Measurements from ENCODE around the gene USP9Y.

Gene USP9Y

GRCh38 chrY:12808046-12808445 is 107.0 kb downstream of the USP9Y start:
- no peak for DNase-seq

DNA sequence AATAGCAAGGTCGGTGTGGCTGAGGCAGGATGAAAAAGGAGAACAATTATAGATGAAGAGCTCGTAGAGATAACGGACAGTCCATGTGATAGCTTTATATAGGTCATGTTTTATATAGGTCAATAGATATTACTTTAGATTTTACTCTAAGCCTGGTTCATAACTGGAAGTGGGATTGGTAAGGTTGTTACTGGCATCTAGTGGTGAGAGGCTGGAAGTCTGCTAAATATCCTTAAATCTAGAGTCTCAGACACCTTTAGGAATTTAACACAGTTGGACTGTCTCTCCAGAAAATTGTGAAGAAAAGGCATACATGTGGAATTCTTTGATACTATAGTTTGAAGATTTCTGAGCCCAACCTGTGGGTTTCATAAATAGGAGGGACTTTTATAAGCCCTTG is 108.0 kb downstream of the USP9Y start:
- DNase-seq: no peak

DNA sequence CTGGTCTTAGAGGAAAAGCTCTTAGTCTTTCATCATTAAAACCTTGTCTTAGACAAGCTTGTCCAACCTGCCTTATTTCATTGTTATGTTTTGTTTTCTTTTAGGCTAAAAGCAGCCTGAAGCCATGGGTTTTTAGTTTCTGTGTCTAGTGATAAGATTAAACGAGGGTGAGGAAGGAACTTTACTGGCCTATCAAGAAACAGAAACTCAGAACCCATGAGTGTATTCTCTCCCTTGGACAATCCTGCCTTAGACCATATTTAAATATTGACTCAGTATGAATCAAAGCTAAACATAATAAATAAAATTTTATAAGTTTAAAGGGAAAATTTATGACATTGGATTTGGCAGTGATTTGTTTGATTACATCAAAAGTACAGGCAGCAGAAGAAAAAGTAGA is 122.4 kb downstream of the USP9Y start:
- DNase-seq: no peak

DNA sequence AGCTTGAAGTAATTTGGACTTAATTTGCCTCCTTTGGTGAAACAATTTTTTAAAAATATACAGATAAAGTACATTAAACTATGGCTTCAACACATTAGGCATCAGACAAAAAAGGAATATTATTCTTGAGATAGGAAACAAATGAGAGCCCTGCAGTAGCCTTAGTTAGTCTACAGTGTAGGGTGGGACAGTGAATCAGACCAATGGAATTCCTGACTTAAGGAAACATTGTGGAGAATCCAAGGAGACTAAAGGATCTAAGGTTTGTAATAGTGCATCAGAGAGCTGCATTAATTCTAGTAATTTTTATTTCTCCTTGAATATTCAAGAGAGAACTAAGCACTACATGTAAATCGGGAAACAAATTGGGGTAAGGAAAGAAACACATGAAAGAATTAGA is 125.8 kb downstream of the USP9Y start:
- no peak for DNase-seq

DNA sequence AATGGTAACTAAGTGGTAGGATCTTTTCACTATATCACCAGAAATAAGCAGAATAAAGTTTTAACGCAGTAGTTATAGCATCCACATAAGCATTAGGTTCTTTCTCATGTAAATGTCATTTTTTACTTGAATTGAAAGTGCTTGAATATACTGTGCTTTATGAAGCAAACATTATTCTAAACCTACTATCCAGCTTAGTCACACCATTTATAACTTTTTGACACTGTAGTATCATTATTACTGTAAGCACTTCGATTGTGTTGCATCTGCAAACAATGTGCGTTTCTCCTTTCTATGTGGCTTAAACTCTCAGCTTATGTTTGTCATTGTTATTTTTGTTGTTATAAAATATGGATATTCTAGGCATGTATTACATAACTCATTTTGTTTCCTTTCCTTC is 132.3 kb downstream of the USP9Y start:
- no peak for DNase-seq

GRCh38 chrY:12837550-12837949 is 136.5 kb downstream of the USP9Y start:
- no peak for DNase-seq

DNA sequence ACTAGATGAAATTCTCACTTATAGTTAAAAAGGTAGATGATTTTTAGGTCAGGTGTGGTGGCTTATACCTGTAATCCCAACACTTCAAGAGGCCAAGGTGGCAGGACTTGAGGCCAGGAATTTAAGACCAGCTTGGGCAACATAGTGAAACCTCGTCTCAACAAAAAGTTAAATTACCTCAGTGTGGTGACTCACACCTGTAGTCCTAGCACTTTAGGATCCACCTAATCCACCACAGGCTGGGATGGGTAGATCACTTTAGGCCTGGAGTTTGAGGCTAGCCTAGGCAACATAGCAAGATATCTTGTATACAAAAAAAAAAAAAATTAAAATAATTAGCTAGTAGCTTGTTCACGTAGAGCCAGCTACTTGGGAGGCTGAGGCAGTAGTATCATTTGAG is 140.3 kb downstream of the USP9Y start:
- DNase-seq: no peak

- DNase-seq: no peak
Observed at GRCh38 chrY:12846793-12847192, 145.8 kb downstream of the USP9Y start.

- no peak for DNase-seq
Observed at GRCh38 chrY:12855791-12856275, 154.8 kb downstream of the USP9Y start.

GRCh38 chrY:12867960-12868359 is 166.9 kb downstream of the USP9Y start:
- DNase-seq: no peak

DNA sequence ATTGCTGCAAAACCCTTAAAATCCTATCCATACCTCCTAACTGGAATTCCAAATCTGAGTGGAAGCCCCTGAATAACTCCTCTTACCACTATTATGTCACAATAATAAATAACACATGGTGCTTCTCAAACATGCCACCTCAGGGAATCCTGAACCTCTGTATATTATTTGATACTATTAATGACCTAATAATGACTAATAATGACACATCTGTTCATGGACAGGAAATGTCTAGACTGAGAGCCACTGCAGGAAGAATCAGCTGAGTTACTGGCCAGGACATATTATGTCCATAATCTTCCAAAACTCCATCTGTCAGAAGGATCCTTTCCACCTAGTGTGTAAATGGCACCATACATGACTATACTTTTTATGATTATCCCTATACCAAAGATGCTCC is 195.9 kb downstream of the USP9Y start:
- DNase-seq: no peak

- no peak for DNase-seq
Observed at GRCh38 chrY:12898604-12899003, 197.6 kb downstream of the USP9Y start.

GRCh38 chrY:12904618-12905516 is 203.8 kb downstream of the USP9Y start, which contains the start of gene DDX3Y:
Gene DDX3Y (plus strand): TSS chrY:12904868. CDS start chrY:12904937, 69 bp downstream.
- no peak for DNase-seq

GRCh38 chrY:12905517-12905872 is 204.5 kb downstream of the USP9Y start:
- no peak for DNase-seq

DNA sequence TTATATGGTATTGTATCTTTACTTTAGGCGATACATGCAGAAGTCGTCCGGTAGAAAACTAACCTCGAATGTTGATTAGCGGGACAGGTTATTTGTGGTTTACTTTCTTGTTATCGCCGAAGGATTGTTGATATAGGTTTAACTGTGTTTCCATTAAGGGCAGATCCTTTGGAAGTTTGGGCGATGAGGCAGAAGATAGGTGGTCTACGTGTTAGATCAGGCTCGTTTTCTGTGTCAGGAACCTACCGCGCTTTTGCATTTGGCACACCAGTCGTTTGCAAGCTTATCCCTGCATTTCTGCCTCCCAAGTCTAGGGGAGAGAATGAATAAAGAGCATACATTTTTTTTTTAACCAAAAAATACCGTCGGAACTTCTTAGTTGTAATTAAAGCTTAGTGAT is 204.9 kb downstream of the USP9Y start:
- DNase-seq: no peak

Measured in NCI-H2029 (cell line).